ENCODE results near the gene ZNF667. TPM values are rescaled to one million over a fixed set of nuclear protein-coding genes. Genes with fewer than 3 reads are reported as not detected.

The ZNF667 gene
- polyA plus RNA-seq, 1 donor (not counting 4 experiments of a cell fraction or from before 2014, with no cell fraction given): 4.1 TPM

- H4K20me1 ChIP-seq (ENCODE audit: control insufficient read depth, extremely low read depth, insufficient read depth, low read length): no peaks in the 10 kb centered on the region
- H3K9ac ChIP-seq (ENCODE audit: control insufficient read depth, extremely low read depth, insufficient read depth, low read length): no peak overlapping the region
- dilution Hi-C loops (cut with MboI; ENCODE audit: extremely low pct_ligation_motif_present, low sequenced_read_pairs): no loop called here
- DNase-seq (ENCODE audit: low read depth, low spot score) (no peak), FAIRE-seq (no peak)
- no peak overlapping the region for H2AFZ ChIP-seq (ENCODE audit: control insufficient read depth, low read length)
- peaks cover 7% of the 10 kb centered on the region for H3K9me3 ChIP-seq (ENCODE audit: control insufficient read depth, low read depth, low read length)
- H3K4me2 ChIP-seq (ENCODE audit: control insufficient read depth, extremely low read depth, insufficient read depth, low read depth, low read length): no peak overlapping the region
- H3K9me1 ChIP-seq (ENCODE audit: control insufficient read depth, extremely low read depth, insufficient read depth, low read length): no peaks in the 10 kb centered on the region
- H3K4me1 ChIP-seq (ENCODE audit: control insufficient read depth, extremely low read depth, insufficient read depth, low read length): no peaks in the 10 kb centered on the region
- no peak overlapping the region for H3K4me3 ChIP-seq (ENCODE audit: control insufficient read depth in 2 of 3, extremely low read depth in 1 of 3, insufficient read depth in 2 of 3, low read depth in 1 of 3, low read length in 3 of 3)
- H3K27me3 ChIP-seq (ENCODE audit: control insufficient read depth, extremely low read depth, insufficient read depth, low read length): no peaks in the 10 kb centered on the region
- H3K27ac ChIP-seq (ENCODE audit: control insufficient read depth, insufficient read depth, low read length): no peak overlapping the region
- TF ChIP-seq EZH2 (IDR thresholded peaks at IDR 0.05; ENCODE audit: low read length): no peak
- TF ChIP-seq CTCF (optimal IDR thresholded peaks at IDR 0.05 in 1 of 3, IDR thresholded peaks at IDR 0.05 in 1 of 3, conservative IDR thresholded peaks at IDR 0.05 in 1 of 3; ENCODE audit: extremely low read depth in 1 of 3, insufficient read depth in 2 of 3, low read length in 3 of 3): no peak
- peaks cover 9% of the 10 kb centered on the region for H3K79me2 ChIP-seq (ENCODE audit: control insufficient read depth, insufficient read depth, low read length)
- H3K36me3 ChIP-seq (ENCODE audit: control insufficient read depth in 2 of 2, extremely low read depth in 1 of 2, insufficient read depth in 2 of 2, low read length in 2 of 2): peaks cover 0 to 4% of the 10 kb centered on the region in 2 experiments
Measured at GRCh38 chr19:56474308-56474707, 2.8 kb downstream of the ZNF667 start.

- H3K9me1 ChIP-seq (ENCODE audit: control insufficient read depth, extremely low read depth, insufficient read depth, low read length): no peaks in the 10 kb centered on the region
- H2AFZ ChIP-seq (ENCODE audit: control insufficient read depth, low read length): no peak overlapping the region
- no peaks in the 10 kb centered on the region for H3K27me3 ChIP-seq (ENCODE audit: control insufficient read depth, extremely low read depth, insufficient read depth, low read length)
- peaks cover 17% of the 10 kb centered on the region for H3K9me3 ChIP-seq (ENCODE audit: control insufficient read depth, low read depth, low read length)
- TF ChIP-seq CTCF (optimal IDR thresholded peaks at IDR 0.05 in 1 of 3, IDR thresholded peaks at IDR 0.05 in 1 of 3, conservative IDR thresholded peaks at IDR 0.05 in 1 of 3; ENCODE audit: extremely low read depth in 1 of 3, insufficient read depth in 2 of 3, low read length in 3 of 3): no peak
- no peak for TF ChIP-seq EZH2 (IDR thresholded peaks at IDR 0.05; ENCODE audit: low read length)
- no peak overlapping the region for H3K4me2 ChIP-seq (ENCODE audit: control insufficient read depth, extremely low read depth, insufficient read depth, low read depth, low read length)
- no peak overlapping the region for H3K9ac ChIP-seq (ENCODE audit: control insufficient read depth, extremely low read depth, insufficient read depth, low read length)
- no peak overlapping the region for H3K4me3 ChIP-seq (ENCODE audit: control insufficient read depth in 2 of 3, extremely low read depth in 1 of 3, insufficient read depth in 2 of 3, low read depth in 1 of 3, low read length in 3 of 3)
- FAIRE-seq (no peak), DNase-seq (ENCODE audit: low read depth, low spot score) (no peak)
- no peaks in the 10 kb centered on the region for H3K36me3 ChIP-seq (ENCODE audit: control insufficient read depth in 2 of 2, extremely low read depth in 1 of 2, insufficient read depth in 2 of 2, low read length in 2 of 2)
- dilution Hi-C loops (cut with MboI; ENCODE audit: extremely low pct_ligation_motif_present, low sequenced_read_pairs): no loop called here
- H3K27ac ChIP-seq (ENCODE audit: control insufficient read depth, insufficient read depth, low read length): no peak overlapping the region
- no peaks in the 10 kb centered on the region for H4K20me1 ChIP-seq (ENCODE audit: control insufficient read depth, extremely low read depth, insufficient read depth, low read length)
- no peaks in the 10 kb centered on the region for H3K4me1 ChIP-seq (ENCODE audit: control insufficient read depth, extremely low read depth, insufficient read depth, low read length)
- no peaks in the 10 kb centered on the region for H3K79me2 ChIP-seq (ENCODE audit: control insufficient read depth, insufficient read depth, low read length)
Measured at GRCh38 chr19:56441206-56441792, 35.8 kb downstream of the ZNF667 start.
